ENCODE results near the gene CBY1. TPM values are rescaled to one million over a fixed set of nuclear protein-coding genes. Genes with fewer than 3 reads are reported as not detected.
"Not testable (repeated sequence)": the region's sequence is repeated elsewhere in the genome, so short reads cannot be mapped to it uniquely, and the experiment has no call there.

Gene CBY1
- total and polyA plus RNA-seq, 2 donors (not counting 1 experiment from before 2014, with no cell fraction given) = 6.0 to 20.7 TPM

DNA sequence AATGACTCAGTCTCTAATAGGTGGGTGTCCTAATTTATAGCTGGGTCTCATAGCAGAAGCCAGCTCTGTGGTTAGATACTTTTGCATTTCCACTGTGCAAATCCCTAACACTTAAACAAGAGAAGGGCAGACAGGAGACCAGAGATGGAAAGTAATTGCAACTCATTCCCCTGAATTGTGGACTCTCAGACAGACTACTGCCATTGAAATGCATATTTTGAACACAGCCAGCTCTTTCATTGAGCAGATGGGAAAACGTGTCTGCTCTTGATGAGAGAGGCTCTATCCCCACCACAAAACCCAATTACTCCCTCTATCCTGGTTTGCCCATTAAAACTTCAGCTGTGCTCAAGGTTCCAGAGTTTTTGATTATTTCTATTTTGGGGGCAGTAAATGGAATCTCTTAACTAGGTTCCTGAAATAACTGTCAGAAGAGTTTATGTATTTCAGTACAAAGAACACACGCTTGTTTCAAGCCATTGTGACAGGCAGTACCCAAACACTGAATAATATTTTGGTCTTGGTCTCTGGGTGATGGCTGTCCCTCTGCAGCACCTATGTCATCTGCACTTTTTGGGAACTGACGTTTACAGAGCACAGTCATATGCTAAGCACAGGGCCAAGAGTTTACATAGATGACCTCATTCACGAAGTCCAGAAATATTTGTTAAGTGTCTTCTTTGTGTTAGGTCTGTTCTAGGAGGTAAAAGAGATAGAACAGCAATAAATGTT lies 41.9 kb upstream of the CBY1 start:
- Histone ChIP-seq H3K27me3 (replicated peaks in 1 of 4; ENCODE audit: control extremely low read depth in 1 of 4, control insufficient read depth in 3 of 4, insufficient read depth in 4 of 4, low read length in 3 of 4) (peaks cover 0 to 3% (median 0%) of the 10 kb centered on the region in 4 experiments), H3K27ac (ENCODE audit: low read length in 2 of 2) (no peak overlapping the region), H3K36me3 (replicated peaks in 1 of 2; ENCODE audit: control extremely low read depth in 1 of 2, control insufficient read depth in 1 of 2, extremely low read depth in 1 of 2, insufficient read depth in 2 of 2, low read length in 1 of 2) (no peaks in the 10 kb centered on the region), H3K4me3 (ENCODE audit: control extremely low read depth in 1 of 5, extremely low read depth in 1 of 5, insufficient read depth in 1 of 5, low read depth in 2 of 5, low read length in 4 of 5) (no peak overlapping the region), H4K20me1 (ENCODE audit: control insufficient read depth, insufficient read depth, low read length, poor library complexity, severe bottlenecking) (no peaks in the 10 kb centered on the region), H3K79me2 (ENCODE audit: control insufficient read depth, insufficient read depth, low read length) (no peaks in the 10 kb centered on the region), H3K9me3 (ENCODE audit: control extremely low read depth in 1 of 3, control insufficient read depth in 2 of 3, insufficient read depth in 1 of 3, low read length in 2 of 3) (peaks cover 0 to 8% (median 3%) of the 10 kb centered on the region in 3 donors), H3K4me2 (replicated peaks; ENCODE audit: low read depth, low read length, poor library complexity, severe bottlenecking) (no peak overlapping the region), H3K9ac (ENCODE audit: low read length) (no peak overlapping the region), H3K4me1 (ENCODE audit: control insufficient read depth in 2 of 2, insufficient read depth in 2 of 2, low read length in 2 of 2) (no peaks in the 10 kb centered on the region), H2AFZ (ENCODE audit: insufficient read depth, low read depth, low read length, poor library complexity, severe bottlenecking) (no peak overlapping the region)
- ChIA-PET CTCF (interaction anchor here (1.0 kb wide), 1 partner anchor 42 kb away, joined by 3 read pairs; no protein-coding TSS in a partner anchor), POLR2A (interaction anchor here (0.7 kb wide), 1 partner anchor 39 kb away, joined by 3 read pairs; no protein-coding TSS in a partner anchor)
- Mint-ChIP-seq H3K4me1 (no peaks in the 10 kb centered on the region), H3K4me3 (no peak overlapping the region), H3K27ac (no peak overlapping the region), H3K9me3 (ENCODE audit: insufficient read depth) (peaks cover 3% of the 10 kb centered on the region), H3K27me3 (peaks cover 21% of the 10 kb centered on the region)
- TF ChIP-seq EZH2 (IDR thresholded peaks at IDR 0.05; ENCODE audit: borderline replicate concordance, insufficient read depth, low read depth, low read length, poor library complexity, severe bottlenecking) = no peak
- TF ChIP-seq, protein P1, sequence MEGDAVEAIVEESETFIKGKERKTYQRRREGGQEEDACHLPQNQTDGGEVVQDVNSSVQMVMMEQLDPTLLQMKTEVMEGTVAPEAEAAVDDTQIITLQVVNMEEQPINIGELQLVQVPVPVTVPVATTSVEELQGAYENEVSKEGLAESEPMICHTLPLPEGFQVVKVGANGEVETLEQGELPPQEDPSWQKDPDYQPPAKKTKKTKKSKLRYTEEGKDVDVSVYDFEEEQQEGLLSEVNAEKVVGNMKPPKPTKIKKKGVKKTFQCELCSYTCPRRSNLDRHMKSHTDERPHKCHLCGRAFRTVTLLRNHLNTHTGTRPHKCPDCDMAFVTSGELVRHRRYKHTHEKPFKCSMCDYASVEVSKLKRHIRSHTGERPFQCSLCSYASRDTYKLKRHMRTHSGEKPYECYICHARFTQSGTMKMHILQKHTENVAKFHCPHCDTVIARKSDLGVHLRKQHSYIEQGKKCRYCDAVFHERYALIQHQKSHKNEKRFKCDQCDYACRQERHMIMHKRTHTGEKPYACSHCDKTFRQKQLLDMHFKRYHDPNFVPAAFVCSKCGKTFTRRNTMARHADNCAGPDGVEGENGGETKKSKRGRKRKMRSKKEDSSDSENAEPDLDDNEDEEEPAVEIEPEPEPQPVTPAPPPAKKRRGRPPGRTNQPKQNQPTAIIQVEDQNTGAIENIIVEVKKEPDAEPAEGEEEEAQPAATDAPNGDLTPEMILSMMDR (IDR thresholded peaks at IDR 0.05) = no peak
- ATAC-seq (ENCODE audit: low read depth) (no peak), DNase-seq (no peak)
- intact Hi-C loops (cut with micrococcal nuclease) = no loop called here
- WGBS (ENCODE audit: insufficient coverage) = 80% methylated on average over 3 of the region's 4 CpGs

DNA sequence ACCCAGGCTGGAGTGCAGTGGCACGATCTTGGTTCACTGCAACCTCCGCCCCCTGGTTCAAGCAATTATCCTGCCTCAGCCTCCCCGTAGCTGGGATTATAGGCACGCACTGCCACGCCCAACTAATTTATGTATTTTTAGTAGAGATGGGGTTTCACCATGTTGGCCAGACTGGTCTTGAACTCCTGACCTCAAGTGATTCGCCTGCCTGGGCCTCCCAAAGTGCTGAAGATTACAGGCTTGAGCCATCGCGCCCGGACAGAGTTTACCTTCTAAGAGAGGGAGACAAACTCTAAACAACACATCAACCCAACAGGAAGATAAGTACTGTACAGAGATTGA lies 41.4 kb upstream of the CBY1 start:
- H3K27ac Mint-ChIP-seq; H3K36me3 ChIP-seq (replicated peaks in 1 of 2; ENCODE audit: control extremely low read depth in 1 of 2, control insufficient read depth in 1 of 2, extremely low read depth in 1 of 2, insufficient read depth in 2 of 2, low read length in 1 of 2); H3K4me3 Mint-ChIP-seq; H3K4me1 ChIP-seq (ENCODE audit: control insufficient read depth in 2 of 2, insufficient read depth in 2 of 2, low read length in 2 of 2); H3K4me3 ChIP-seq (ENCODE audit: control extremely low read depth in 1 of 5, extremely low read depth in 1 of 5, insufficient read depth in 1 of 5, low read depth in 2 of 5, low read length in 4 of 5); H2AFZ ChIP-seq (ENCODE audit: insufficient read depth, low read depth, low read length, poor library complexity, severe bottlenecking); H3K4me2 ChIP-seq (replicated peaks; ENCODE audit: low read depth, low read length, poor library complexity, severe bottlenecking); H3K9me3 ChIP-seq (ENCODE audit: control extremely low read depth in 1 of 3, control insufficient read depth in 2 of 3, insufficient read depth in 1 of 3, low read length in 2 of 3); intact Hi-C loops (cut with micrococcal nuclease); DNase-seq; POLR2A ChIA-PET; ATAC-seq (ENCODE audit: low read depth); H3K4me1 Mint-ChIP-seq; CTCF ChIA-PET; H3K9me3 Mint-ChIP-seq (ENCODE audit: insufficient read depth); H3K79me2 ChIP-seq (ENCODE audit: control insufficient read depth, insufficient read depth, low read length); H3K27ac ChIP-seq (ENCODE audit: low read length in 2 of 2); H3K9ac ChIP-seq (ENCODE audit: low read length); H3K27me3 ChIP-seq (replicated peaks in 1 of 4; ENCODE audit: control extremely low read depth in 1 of 4, control insufficient read depth in 3 of 4, insufficient read depth in 4 of 4, low read length in 3 of 4); H4K20me1 ChIP-seq (ENCODE audit: control insufficient read depth, insufficient read depth, low read length, poor library complexity, severe bottlenecking): not testable (repeated sequence)
- peaks cover 26% of the 10 kb centered on the region for H3K27me3 Mint-ChIP-seq
- WGBS (ENCODE audit: insufficient coverage) = 93% methylated on average over 3 of the region's 9 CpGs

All from B cell (primary cell).